ENCODE measurements around the gene STMP1. TPM values are rescaled to one million over a fixed set of nuclear protein-coding genes. Genes with fewer than 3 reads are reported as not detected.
"Not testable (repeated sequence)": the region's sequence is repeated elsewhere in the genome, so short reads cannot be mapped to it uniquely, and the experiment has no call there.

Gene STMP1
- total RNA-seq, 1 experiment from 2014 or later: 9.1 TPM

DNA sequence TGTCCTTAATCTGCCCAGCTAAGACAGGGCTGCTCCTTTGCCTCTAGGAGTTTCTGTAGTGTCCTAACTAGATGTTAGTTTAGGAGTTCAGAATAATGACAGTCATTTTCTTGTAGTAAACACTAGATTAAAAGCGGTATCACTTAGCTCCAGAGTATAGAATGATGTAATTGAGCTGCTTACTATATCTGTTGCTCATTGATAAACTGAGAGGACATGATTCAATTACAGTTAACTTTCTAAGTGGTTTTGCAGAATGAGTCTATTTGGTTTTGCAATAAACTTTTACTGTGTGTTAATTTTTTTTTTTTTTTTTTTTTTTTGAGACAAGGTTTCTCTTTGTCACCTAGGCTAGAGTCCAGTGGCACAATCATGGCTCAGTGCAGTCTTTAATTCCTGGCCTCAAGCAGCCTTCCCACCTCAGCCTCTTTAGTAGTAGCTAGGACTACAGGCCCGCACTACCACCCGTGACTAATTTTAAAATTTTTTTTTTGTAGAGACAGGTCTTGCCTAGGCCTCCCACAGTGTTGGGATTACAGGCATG is 1.8 kb downstream of the STMP1 start:
- DNase-seq (ENCODE audit: low read depth): peak; percentile 15

DNA sequence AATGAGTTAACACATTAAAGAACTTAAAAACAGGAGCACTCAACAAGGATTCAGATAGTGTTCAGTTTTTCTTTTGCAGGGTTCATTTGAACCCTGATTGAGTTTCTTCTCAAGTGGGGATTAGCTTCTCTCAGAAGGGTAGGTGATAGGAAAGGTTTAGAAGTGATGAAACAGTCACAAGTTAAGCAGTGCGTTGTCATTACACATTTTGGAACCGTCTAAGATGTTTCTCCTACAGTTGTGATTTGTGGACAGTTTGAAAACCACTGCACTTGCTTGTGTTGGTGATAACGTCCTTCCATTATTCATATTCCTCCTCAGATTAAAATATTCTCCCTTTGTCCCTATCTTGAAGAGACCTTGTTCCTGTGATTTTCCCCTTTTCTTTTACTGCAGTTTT is 2.7 kb downstream of the STMP1 start:
- no peak for DNase-seq (ENCODE audit: low read depth)

GRCh38 chr7:135666156-135666555 is 3.8 kb downstream of the STMP1 start:
- DNase-seq (ENCODE audit: low read depth): no peak

- DNase-seq (ENCODE audit: low read depth): no peak
These were observed 4.5 kb downstream of the STMP1 start for GRCh38 chr7:135666846-135667245.

DNA sequence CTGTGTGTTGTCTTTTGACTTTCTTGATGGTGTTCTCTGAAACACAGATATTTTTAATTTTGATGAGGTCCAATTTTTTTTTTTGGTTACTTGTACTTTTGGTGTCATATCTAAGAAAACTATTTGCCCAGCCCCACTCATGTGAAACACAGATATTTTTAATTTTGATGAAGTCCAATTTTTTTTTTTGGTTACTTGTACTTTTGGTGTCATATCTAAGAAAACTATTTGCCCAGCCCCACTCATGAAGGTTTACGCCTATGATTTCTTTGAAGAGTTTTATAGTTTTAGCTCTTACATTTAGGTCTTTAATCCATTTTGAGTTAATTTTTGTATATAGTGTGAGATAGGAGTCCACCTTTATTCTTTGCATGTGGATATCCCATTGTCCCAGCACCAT is 5.3 kb downstream of the STMP1 start:
- DNase-seq (ENCODE audit: low read depth): not testable (repeated sequence)

GRCh38 chr7:135668852-135669395 is 6.6 kb downstream of the STMP1 start:
- not testable (repeated sequence) for DNase-seq (ENCODE audit: low read depth)

DNA sequence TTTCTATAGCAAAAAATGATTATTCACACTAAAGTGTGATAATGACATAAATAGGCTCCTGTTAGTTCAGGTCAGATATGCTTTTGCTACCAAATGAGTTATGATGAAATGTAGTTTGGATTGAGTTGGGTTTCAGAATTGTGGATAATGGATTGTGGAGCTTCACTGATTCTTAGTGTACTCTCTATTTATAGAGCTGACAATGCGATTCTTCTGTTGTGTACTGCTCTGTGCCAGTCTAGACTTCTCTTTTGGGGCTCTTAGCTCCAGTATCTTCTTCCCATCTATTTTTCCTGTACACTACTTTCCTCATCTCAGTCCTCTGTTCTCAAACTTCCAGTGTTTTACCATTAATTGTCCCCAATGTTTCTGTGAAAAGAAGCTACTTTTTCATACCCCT is 7.5 kb downstream of the STMP1 start:
- DNase-seq (ENCODE audit: low read depth): no peak

- peak; percentile 7 for DNase-seq (ENCODE audit: low read depth)
These were observed 7.9 kb downstream of the STMP1 start for GRCh38 chr7:135670179-135670578.

DNA sequence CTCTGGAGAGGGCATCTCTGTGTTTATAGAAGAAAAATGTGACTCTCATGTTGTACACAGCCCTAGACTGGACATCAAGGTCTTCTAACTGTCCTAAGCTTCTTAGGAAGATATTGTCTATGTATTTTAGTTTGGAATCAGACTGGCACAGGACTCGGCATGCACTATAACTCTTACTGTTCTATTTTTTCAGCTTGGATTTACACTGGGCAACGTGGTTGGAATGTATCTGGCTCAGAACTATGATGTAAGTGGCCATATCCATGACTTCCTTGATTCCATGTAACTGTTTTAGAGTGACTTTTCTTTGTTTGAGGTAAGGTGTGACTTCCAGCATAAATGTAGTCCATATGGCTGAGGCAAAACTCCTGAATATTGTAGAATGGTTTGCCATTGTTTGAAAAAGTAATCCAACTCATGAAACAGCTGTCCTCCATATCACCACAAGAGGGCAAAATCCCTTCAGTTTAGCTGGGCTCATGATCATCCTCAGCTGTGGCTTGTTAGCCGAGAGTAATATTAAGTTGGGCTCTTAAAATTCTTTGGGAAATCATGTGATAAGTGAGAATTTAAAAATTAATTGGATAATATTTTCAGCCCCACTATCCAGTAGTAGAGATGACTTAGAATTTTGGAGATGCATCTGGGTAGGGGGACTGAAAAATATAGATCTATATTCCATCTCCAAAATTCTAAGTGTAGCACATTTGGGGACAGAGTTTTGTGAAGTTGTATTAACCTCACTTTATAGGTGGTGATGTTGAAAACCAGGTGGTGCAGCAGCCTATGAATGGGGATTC is 10.4 kb downstream of the STMP1 start:
- DNase-seq (ENCODE audit: low read depth): peak; percentile 63

DNA sequence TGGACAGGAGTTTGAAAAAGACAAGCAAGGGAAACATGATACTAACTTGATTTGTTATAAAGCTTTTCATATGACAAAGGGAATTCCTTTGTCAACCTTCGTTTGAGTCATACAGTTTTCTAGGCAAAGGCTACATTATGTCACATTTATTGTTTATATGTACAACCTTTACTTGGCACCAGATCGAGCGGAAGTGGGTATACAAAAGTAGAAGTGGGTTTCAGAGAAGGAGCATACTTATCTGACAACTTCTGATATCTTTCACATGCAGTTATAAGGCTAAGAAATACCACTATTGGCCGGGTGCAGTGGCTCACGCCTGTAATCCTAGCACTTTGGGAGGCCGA is 11.0 kb downstream of the STMP1 start:
- peak; percentile 64 for DNase-seq (ENCODE audit: low read depth)

- peak; percentile 45 for DNase-seq (ENCODE audit: low read depth)
These were observed 16.6 kb downstream of the STMP1 start for GRCh38 chr7:135678612-135679575.

DNA sequence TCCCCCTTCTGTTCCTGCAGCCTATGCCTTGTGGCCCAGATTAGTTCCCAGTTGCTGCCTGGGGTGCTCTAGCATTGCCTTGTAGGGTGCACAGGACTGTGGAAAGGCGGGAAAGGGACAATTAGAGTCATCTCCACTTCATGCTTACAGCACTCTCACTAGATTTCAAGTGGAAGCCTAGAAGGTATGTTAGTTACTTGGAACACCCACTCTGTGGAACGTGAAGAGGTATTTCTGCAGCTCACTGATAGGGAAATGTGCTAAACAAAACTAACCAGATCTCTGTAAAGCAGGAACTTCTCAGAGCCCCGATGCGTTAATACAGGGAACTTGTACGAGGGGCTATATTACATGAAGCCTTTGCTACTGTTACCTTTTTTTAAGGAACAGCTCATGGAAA is 19.4 kb downstream of the STMP1 start:
- DNase-seq (ENCODE audit: low read depth): no peak

DNA sequence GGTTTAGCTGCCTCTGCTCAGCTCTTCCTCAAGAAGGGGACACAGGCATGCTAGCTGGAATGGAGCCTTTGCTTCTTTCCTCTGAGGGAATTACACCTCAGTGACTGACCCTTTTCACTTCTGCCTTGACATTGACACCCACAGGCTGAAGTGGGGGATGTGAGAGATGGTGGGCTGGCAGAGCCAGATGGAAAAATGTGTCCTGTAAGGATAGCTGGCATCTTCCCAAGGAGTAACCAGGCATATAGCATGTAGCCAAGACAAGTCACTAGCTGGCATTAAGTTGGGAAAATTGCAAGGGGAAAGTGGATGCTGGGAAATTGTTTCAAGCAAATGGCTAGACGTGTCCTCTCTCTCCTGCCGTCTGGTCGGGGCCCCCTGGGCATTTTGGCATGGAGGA is 19.9 kb downstream of the STMP1 start:
- DNase-seq (ENCODE audit: low read depth): no peak

DNA sequence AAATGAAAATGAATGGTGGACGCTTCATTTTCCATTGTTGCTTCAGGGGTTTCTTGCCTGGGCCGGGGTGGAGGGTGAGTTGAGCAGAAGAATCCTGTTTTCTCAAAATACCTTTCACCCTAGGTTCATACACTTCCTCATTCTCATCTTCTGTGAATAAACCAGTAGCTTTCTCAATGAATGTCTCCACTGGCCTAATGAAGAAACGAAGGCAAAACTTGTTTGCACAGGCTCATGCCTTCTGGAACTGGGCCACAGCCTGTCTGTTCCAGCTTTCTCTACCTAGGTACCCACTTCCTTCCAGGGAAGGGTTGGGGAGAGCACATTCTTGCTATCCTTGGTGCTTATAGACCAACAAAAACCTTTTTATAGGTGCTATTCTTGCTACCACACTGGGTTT is 21.3 kb downstream of the STMP1 start:
- no peak for DNase-seq (ENCODE audit: low read depth)

- DNase-seq (ENCODE audit: low read depth): no peak
These were observed 21.8 kb downstream of the STMP1 start for GRCh38 chr7:135684136-135684535.

DNA sequence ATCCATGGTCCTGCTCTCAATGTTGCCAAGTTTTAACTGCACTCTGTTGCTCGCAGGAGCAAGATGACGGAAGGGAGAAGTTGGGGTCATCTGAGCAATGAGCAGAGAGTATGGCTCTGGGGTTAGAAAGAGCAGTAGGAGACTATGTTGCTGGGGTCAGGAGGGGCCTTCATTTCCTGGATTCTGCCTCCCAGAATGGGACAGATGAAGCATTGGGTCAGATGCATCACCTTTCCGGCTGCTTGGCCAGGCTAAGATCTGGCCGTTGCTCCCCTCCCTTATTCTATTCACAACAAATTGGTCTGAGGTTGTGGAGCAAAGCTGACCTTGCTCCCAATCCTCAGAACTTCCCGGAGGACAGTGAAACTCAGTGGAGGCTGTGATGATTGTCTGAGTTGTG is 22.4 kb downstream of the STMP1 start:
- DNase-seq (ENCODE audit: low read depth): no peak

DNA sequence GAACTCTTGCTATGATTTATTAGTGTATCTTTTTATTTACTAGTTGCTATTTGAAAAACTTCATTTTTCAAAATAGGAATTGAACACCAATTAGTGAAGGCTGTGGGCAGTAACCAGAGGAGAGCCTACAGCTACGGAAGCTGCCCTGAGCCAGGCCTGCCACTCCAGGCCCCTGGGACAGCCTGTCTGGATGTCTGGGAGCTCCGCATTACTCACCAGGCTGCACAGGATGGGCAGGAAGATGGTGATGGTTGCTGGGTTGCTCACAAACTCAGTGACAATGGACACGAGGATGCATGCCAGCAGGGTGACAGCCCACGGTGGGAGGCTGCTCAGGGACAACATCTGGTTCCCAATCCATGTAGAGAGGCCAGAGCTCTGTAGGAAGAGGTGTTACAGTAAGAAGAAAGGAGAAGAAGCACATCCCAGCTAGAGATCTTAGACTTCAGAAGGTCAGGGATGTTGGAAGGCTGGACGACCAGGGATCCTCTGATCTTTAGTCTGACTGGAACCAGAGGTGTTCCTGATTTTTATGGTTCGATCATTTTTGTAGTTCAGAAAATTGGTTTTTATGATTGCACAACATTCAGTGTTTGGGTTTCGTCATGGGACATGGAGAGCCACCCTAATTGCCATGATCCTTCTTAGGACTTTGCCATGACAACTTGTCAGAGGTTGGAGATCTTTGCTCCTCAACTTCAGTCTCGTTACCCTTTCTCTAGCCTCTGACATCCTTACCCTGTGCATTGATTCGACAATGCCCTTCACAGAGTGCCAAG is 23.2 kb downstream of the STMP1 start:
- no peak for DNase-seq (ENCODE audit: low read depth)

DNA sequence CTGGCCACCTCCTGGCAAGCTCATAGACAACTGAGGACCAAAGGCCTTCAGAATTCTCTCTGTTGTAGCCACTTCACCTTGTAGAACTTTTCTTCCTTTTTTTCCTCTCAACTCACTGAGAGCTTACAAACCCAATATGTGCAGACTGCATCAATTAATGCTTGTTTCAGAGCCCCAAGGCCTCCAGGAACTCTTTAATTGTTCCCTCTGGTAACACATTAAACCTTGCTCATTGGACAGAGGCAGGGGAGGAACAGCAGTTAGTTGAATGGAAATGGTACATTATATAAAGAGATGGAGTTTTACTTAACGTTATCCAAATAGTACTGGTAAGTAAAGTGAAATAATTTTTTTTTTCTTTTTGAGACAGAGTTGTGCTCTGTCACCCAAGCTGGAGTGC is 25.2 kb downstream of the STMP1 start:
- no peak for DNase-seq (ENCODE audit: low read depth)

GRCh38 chr7:135690566-135690965 is 28.3 kb downstream of the STMP1 start:
- DNase-seq (ENCODE audit: low read depth): no peak

DNA sequence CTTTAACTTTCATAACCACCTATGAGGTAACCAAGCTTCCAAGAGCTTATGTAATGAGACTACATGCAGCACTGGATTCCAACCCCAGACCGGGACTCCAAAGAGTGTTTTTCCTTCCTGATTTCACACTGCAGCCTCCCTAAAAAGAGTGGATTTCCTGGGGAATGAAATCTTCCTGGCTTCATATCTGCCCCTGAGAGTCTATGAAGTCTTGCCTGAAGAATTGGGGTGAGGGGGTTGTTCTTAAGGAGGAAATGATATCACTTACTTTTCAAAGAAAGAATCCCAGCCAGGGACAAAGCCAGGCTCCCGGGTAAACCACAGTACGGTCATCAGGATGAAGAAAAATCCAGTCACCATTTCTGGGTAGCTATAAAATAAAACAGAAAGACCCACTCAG is 29.7 kb downstream of the STMP1 start:
- no peak for DNase-seq (ENCODE audit: low read depth)

GRCh38 chr7:135692606-135693005 is 30.3 kb downstream of the STMP1 start:
- DNase-seq (ENCODE audit: low read depth): not testable (repeated sequence)

- no peak for DNase-seq (ENCODE audit: low read depth)
These were observed 31.2 kb downstream of the STMP1 start for GRCh38 chr7:135693558-135693957.
